ENCODE data around the gene ZFP36. TPM values are rescaled to one million over a fixed set of nuclear protein-coding genes. Genes with fewer than 3 reads are reported as not detected.

The ZFP36 gene
- total and polyA plus RNA-seq, 5 donors, result 38.1 to 203 (median 69.2) TPM

DNA sequence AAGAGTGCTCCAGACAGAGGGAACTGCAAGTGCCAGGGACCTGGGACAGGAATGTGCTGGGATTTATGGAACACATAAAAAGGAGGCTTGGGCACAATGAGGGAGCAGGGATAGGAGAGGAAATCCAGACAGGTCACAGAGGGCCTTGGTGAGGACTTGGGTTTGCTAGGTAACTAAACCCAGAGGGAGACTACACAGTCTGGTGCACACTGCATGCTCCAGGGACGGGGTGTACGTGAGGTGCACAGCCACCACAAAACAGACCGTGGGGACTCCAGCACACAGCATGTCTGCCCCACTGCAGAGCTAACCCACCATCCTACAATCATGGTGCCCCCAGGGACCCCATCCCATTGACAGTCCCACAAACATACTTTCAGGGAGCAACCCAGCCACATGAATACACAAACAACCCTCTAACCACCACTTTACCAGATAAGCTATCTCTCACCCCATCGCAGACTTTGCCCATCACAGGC lies 5.5 kb upstream of the ZFP36 start:
- peaks cover 4% of the 10 kb centered on the region for H3K4me1 ChIP-seq (ENCODE audit: control insufficient read depth, insufficient read depth, low read length)
- intact Hi-C loops (cut with DNase I), result no loop called here
- no peak overlapping the region for H3K4me3 ChIP-seq (ENCODE audit: low read length)
- ATAC-seq, result no peak
- DNase-seq, result peak in 1 of 3 donors; percentile 55
- H3K27me3 ChIP-seq (ENCODE audit: control insufficient read depth, insufficient read depth), result no peaks in the 10 kb centered on the region
- 57% methylated on average over 4 of the region's 4 CpGs for WGBS
- H3K9me3 ChIP-seq (ENCODE audit: control insufficient read depth, low read length), result no peaks in the 10 kb centered on the region
- peak overlapping the region; percentile 97 for H3K27ac ChIP-seq (ENCODE audit: low read length)

DNA sequence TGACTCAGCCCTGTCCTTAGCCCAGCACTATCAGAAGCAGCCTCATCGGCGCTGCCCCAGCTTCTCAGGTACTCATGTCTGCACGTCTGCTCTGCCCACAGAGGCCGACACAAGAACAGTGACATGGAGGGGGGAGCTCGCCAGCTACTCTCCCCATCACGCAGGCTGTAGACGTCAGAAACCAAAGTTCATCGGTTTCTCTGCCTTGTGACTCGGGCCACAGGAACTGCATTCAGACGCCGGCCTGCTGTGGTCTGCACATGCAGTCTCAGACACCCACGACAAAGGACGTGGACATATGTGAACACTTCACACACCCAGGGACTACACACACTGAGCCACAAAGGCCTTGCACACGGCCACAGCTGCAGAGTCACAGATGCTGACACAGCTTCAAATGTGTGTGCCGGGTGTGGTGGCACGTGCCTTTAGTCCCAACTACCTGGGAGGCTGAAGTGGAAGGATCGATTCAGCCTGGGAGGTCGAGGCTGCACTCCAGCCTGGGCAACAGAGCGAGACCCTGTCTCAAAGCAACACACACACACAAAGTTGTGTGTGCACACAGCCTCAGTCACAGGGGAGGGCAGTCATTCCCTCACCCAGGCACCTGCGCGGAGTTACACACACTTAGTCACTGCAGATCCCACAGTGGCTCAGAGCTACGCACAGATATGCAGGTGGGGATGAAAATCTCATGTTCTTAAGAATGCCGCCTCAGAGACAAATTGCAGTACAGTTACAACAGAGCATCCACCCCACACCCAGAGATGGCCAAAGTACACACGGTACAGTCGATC lies 4.9 kb upstream of the ZFP36 start:
- H3K9me3 ChIP-seq (ENCODE audit: control insufficient read depth, low read length), result no peaks in the 10 kb centered on the region
- H3K27me3 ChIP-seq (ENCODE audit: control insufficient read depth, insufficient read depth), result no peaks in the 10 kb centered on the region
- WGBS, result 46% methylated on average over 25 of the region's 25 CpGs
- DNase-seq (peak in 2 of 3 donors; percentile 47 to 82), ATAC-seq (no peak)
- H3K4me1 ChIP-seq (ENCODE audit: control insufficient read depth, insufficient read depth, low read length), result peaks cover 4% of the 10 kb centered on the region
- H3K27ac ChIP-seq (ENCODE audit: low read length), result peak overlapping the region; percentile 97
- intact Hi-C loops (cut with DNase I), result no loop called here
- no peak overlapping the region for H3K4me3 ChIP-seq (ENCODE audit: low read length)

DNA sequence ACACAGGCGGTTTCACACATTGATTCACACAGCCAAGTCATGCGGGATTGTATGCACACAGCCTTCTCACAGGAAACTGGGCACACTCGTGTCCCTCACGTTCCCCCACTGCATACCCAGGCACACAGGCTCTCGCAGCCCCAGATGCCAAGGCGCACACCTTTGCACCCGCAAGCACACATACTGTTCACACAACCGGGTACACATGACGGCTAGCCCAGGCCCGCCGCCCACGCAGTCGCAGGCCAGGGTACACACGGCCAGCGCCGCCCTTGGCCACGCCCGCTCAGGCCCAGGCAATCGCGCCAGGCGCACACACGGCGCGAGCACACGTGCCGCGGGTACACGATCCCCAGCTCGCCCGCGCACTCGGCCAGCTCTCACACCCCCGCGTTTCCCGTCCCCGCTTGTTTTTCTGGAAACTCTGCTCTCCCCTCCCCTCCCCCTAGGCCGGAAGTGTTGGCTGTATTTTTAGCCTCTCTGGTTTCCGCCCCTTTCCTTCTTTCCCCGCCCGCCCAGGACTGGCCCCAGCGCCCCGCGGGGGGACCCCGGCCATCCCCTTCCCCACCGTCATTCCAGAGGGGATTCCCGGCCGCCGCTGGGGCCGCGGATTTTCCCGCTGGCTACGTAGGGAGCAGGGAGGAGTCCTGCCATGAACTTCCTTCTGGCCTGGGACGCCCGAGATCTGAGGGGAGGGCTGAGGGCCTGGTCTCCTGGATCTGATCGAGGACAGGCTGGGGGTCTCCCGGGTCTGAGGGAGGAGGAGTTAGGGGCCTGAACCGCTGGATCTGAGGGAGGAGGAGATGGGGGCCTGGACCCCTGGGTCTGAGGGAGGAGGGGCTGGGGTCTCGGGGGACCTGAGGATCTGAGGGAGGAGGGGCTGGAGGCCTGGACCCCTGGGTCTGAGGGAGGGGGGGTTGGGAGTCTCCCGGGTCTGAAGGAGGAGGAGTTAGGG lies 4.0 kb upstream of the ZFP36 start:
- intact Hi-C loops (cut with DNase I), result no loop called here
- ATAC-seq (peak; percentile 54 to 56), DNase-seq (peak; percentile 95 to 97 (median 97))
- H3K9me3 ChIP-seq (ENCODE audit: control insufficient read depth, low read length), result no peaks in the 10 kb centered on the region
- peak overlapping the region; percentile 97 for H3K27ac ChIP-seq (ENCODE audit: low read length)
- H3K4me3 ChIP-seq (ENCODE audit: low read length), result peak overlapping the region; percentile 68
- H3K27me3 ChIP-seq (ENCODE audit: control insufficient read depth, insufficient read depth), result no peaks in the 10 kb centered on the region
- peaks cover 4% of the 10 kb centered on the region for H3K4me1 ChIP-seq (ENCODE audit: control insufficient read depth, insufficient read depth, low read length)
- WGBS, result 2% methylated on average over 59 of the region's 59 CpGs

DNA sequence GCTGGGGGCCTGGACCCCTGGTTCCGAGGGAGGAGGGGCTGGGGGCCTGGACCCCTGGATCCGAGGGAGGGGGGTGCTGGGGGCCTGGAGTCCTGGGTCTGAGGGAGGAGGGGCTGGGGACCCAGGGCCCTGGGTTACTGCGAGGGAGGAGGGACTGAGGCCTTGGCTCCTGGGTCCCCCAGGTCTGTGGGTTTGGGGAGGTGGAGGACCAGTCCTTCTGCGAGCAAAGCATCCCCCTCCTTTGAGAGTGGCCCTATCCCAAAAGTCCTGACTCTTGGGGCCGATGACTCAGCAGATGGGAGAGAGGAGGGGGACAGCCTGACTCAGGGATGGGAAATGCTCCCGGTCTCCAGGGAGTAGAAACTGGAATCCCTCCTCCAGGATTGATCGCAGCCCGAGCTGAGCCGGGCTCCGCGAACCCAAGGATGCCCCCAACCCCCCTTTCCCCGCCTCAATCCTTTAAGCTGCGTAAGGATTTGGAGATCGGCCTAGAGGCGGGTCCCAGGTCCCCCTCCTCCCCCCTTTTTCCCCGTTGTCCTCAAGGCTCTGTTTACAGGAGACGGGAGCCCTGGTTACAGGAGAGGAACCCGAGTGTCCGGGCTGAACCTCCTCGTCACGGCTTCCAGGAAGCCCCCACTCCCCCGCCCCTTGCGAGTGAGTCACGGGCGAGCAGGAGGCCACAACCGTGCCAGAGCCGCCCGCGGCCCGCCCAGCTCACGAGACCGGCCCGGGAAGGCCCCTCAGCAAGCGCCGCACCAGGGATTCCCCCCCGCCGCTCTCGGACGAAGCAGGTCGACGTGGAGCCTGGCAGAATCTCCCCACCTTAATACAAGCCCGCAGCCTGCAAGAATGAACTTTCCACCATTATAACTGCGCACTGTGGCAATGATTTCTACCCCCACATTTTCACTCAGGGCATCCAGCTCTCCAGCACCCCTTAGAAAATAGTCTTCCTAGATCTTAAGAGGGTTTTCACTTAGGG lies 3.0 kb upstream of the ZFP36 start:
- peak; percentile 99 for DNase-seq

DNA sequence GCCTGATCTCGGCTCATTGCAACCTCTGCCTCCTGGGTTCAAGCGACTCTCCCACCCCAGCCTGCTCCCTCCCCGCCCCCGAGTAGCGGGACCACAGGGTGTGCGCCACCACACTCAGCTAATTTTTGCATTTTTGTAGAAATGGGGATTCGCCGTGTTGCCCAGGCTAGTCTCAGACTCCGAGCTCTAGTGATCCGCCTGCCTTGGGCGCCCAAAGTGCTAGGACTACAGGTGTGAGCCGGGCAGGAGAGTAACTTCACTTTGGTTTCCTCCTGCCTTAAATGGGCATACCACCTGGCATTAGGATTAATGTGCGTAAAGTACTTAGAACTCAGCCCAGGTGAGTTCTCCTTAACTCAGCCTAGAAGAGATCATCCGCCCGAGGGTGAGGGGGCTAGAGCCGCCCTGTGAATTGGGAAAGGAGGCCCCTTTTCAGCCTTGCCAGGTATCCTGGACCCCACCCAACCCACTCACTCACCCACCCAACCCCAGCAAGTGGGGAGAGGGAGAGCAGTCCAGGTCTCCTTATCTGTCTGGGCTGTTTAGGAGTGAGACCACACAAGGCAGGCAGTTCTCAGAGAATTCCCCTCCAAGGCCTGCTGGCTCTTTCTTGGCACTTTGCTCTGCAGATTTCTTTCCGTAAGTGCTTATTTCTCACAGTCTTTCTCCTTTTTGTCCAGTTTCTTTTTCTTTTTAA lies 1.2 kb upstream of the ZFP36 start:
- ATAC-seq (no peak), DNase-seq (peak in 2 of 3 donors; percentile 12 to 48)
- 89% methylated on average over 17 of the region's 17 CpGs for WGBS
- Histone ChIP-seq H3K27ac (ENCODE audit: low read length) (peak overlapping the region; percentile 44), H3K4me1 (ENCODE audit: control insufficient read depth, insufficient read depth, low read length) (peaks cover 4% of the 10 kb centered on the region), H3K27me3 (ENCODE audit: control insufficient read depth, insufficient read depth) (no peaks in the 10 kb centered on the region), H3K9me3 (ENCODE audit: control insufficient read depth, low read length) (no peaks in the 10 kb centered on the region), H3K4me3 (ENCODE audit: low read length) (peak overlapping the region; percentile 83)
- intact Hi-C loops (cut with DNase I), result no loop called here

More for the DNA sequence above, 3.0 kb upstream of the ZFP36 start:
- Histone ChIP-seq H3K27ac (ENCODE audit: low read length) (peak overlapping the region; percentile 97), H3K4me1 (ENCODE audit: control insufficient read depth, insufficient read depth, low read length) (peaks cover 4% of the 10 kb centered on the region), H3K4me3 (ENCODE audit: low read length) (peak overlapping the region; percentile 68), H3K27me3 (ENCODE audit: control insufficient read depth, insufficient read depth) (no peaks in the 10 kb centered on the region), H3K9me3 (ENCODE audit: control insufficient read depth, low read length) (no peaks in the 10 kb centered on the region)
- WGBS, result 2% methylated on average over 43 of the region's 43 CpGs
- intact Hi-C loops (cut with DNase I), result no loop called here
- peak; percentile 72 for ATAC-seq

DNA sequence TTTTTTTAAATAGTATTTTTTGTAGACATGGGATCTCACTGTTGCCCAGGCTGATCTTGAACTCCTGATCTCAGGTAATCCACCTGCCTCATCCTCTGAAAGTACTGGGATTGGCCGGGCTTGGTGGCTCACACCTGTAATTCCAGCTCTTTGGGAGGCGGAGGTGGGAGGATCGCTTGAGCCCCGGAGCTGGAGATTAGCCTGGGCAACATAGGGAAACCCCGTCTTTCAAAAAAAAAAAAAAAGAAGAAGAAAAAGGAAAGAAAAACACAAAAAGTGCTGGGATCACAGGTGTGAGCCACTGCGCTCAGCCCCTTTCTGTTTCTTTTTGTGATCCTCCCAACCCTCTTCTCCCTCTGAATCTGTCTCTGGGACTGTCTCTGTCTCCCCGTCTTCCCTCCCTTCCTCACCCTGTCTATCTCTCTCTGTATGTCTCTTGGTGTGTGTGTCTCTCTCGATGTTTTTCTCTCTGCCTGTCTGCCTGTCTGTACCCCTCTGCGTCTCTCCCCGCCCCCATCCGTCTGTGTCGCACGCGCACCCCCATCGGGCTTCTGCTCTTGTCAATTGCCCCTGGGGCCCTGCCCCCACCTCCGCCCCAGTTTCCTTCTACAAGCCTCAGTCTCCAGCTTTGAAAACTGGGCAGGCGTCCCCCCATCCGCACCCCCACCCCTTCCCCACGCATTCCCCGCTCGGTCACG lies 540 bp upstream of the ZFP36 start:
- peak in 2 of 3 donors; percentile 16 to 56 for DNase-seq
- intact Hi-C loops (cut with DNase I), result no loop called here
- Histone ChIP-seq H3K4me1 (ENCODE audit: control insufficient read depth, insufficient read depth, low read length) (peaks cover 7% of the 10 kb centered on the region), H3K4me3 (ENCODE audit: low read length) (peak overlapping the region; percentile 83), H3K9me3 (ENCODE audit: control insufficient read depth, low read length) (no peaks in the 10 kb centered on the region), H3K27ac (ENCODE audit: low read length) (peak overlapping the region; percentile 97), H3K27me3 (ENCODE audit: control insufficient read depth, insufficient read depth) (no peaks in the 10 kb centered on the region)
- no peak for ATAC-seq
- WGBS, result 15% methylated on average over 22 of the region's 22 CpGs

DNA sequence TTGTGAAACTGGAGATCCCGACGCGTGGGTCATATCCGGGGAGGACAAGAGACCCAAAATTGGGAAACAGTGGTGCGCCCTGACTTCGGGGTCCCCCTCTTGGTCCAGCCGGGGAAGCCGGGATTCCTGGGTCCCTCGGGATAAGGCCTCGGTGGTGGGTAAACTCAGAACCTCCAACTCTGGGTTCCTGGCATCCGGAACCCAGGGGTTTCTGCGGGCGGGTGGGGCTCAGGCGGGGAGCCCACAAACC lies 688 bp downstream of the ZFP36 start:
- peak overlapping the region; percentile 83 for H3K4me3 ChIP-seq (ENCODE audit: low read length)
- intact Hi-C loops (cut with DNase I), result no loop called here
- H3K9me3 ChIP-seq (ENCODE audit: control insufficient read depth, low read length), result no peaks in the 10 kb centered on the region
- DNase-seq, result peak in 1 of 3 donors; percentile 76
- peak overlapping the region; percentile 98 for H3K27ac ChIP-seq (ENCODE audit: low read length)
- peaks cover 8% of the 10 kb centered on the region for H3K4me1 ChIP-seq (ENCODE audit: control insufficient read depth, insufficient read depth, low read length)
- H3K27me3 ChIP-seq (ENCODE audit: control insufficient read depth, insufficient read depth), result no peaks in the 10 kb centered on the region
- no peak for ATAC-seq
- WGBS, result 0% methylated on average over 14 of the region's 14 CpGs

DNA sequence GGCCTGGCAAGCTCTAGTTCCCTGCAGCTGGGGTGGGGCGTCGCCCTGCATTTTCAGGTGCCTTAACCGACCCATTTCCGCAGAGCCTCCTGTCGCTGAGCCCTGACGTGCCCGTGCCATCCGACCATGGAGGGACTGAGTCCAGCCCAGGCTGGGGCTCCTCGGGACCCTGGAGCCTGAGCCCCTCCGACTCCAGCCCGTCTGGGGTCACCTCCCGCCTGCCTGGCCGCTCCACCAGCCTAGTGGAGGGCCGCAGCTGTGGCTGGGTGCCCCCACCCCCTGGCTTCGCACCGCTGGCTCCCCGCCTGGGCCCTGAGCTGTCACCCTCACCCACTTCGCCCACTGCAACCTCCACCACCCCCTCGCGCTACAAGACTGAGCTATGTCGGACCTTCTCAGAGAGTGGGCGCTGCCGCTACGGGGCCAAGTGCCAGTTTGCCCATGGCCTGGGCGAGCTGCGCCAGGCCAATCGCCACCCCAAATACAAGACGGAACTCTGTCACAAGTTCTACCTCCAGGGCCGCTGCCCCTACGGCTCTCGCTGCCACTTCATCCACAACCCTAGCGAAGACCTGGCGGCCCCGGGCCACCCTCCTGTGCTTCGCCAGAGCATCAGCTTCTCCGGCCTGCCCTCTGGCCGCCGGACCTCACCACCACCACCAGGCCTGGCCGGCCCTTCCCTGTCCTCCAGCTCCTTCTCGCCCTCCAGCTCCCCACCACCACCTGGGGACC lies 1.2 kb downstream of the ZFP36 start:
- no peak for ATAC-seq
- H3K27me3 ChIP-seq (ENCODE audit: control insufficient read depth, insufficient read depth), result no peaks in the 10 kb centered on the region
- H3K4me1 ChIP-seq (ENCODE audit: control insufficient read depth, insufficient read depth, low read length), result peaks cover 8% of the 10 kb centered on the region
- H3K27ac ChIP-seq (ENCODE audit: low read length), result peak overlapping the region; percentile 98
- intact Hi-C loops (cut with DNase I), result no loop called here
- 16% methylated on average over 40 of the region's 40 CpGs for WGBS
- H3K9me3 ChIP-seq (ENCODE audit: control insufficient read depth, low read length), result no peaks in the 10 kb centered on the region
- DNase-seq, result peak; percentile 63 to 82 (median 82)
- H3K4me3 ChIP-seq (ENCODE audit: low read length), result peak overlapping the region; percentile 83

All from right cardiac atrium (tissue), 5 donors.